Peyer's patch (tissue), 4 donors: ENCODE data around the gene GALK2.
"Not testable (repeated sequence)": the region's sequence is repeated elsewhere in the genome, so short reads cannot be mapped to it uniquely, and the experiment has no call there.

ENCODE experiments used
- POLR2A ChIP-seq, 2 donors: fragments of 450-650 bp; IDR thresholded peaks; one replicate each; pipeline ENCODE4 v1.5.1; 2017; ENCODE audit warnings: antibody characterized with exemption in 2 of 2, mild to moderate bottlenecking in 2 of 2, moderate library complexity in 2 of 2
- TF ChIP-seq, protein P1 (sequence below), 6 experiments: fragments of 450-650 bp in 4 of 6; fragments of 200-600 bp in 2 of 6; sonication (generic) in 1 of 6; IDR thresholded peaks; one replicate each; pipeline ENCODE4 v1.5.1; 2017 to 2019; ENCODE audit warnings: antibody characterized with exemption in 6 of 6, mild to moderate bottlenecking in 3 of 6, moderate library complexity in 1 of 6

DNA sequence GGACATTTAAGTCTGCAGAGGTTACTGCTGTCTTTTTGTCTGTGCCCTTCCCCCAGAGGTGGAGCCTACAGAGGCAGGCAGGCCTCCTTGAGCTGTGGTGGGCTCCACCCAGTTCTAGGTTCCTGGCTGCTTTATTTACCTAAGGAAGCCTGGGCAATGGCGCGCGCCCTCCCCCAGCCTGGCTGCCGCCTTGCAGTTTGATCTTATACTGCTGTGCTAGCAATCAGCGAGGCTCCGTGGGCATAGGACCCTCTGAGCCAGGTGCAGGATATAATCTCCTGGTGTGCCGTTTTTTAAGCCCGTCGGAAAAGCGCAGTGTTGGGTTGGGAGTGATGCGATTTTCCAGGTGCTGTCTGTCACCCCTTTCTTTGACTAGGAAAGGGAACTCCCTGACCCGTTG is 95.1 kb downstream of the GALK2 start:
- TF ChIP-seq, protein P1, sequence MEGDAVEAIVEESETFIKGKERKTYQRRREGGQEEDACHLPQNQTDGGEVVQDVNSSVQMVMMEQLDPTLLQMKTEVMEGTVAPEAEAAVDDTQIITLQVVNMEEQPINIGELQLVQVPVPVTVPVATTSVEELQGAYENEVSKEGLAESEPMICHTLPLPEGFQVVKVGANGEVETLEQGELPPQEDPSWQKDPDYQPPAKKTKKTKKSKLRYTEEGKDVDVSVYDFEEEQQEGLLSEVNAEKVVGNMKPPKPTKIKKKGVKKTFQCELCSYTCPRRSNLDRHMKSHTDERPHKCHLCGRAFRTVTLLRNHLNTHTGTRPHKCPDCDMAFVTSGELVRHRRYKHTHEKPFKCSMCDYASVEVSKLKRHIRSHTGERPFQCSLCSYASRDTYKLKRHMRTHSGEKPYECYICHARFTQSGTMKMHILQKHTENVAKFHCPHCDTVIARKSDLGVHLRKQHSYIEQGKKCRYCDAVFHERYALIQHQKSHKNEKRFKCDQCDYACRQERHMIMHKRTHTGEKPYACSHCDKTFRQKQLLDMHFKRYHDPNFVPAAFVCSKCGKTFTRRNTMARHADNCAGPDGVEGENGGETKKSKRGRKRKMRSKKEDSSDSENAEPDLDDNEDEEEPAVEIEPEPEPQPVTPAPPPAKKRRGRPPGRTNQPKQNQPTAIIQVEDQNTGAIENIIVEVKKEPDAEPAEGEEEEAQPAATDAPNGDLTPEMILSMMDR (IDR thresholded peaks at IDR 0.05): not testable (repeated sequence)
- TF ChIP-seq POLR2A (IDR thresholded peaks at IDR 0.05): not testable (repeated sequence)
